Left kidney (tissue), 2 donors: ENCODE data around the gene MYPOP. TPM values are rescaled to one million over a fixed set of nuclear protein-coding genes. Genes with fewer than 3 reads are reported as not detected.
"Not testable (repeated sequence)": the region's sequence is repeated elsewhere in the genome, so short reads cannot be mapped to it uniquely, and the experiment has no call there.

Experiments used
- DNase-seq: peaks from one replicate; pipeline ENCODE4 v3.0.0-alpha.2; 2013
- polyA plus RNA-seq: library from polyadenylated mRNA; unstranded; fragments of 120-200 nt; gene quantifications from one replicate; pipeline ENCODE4 v1.2.1, GENCODE V29; 2013; ENCODE audit not compliant: insufficient read length

MYPOP gene
- polyA plus RNA-seq, 1 donor = 4.0 TPM

DNA sequence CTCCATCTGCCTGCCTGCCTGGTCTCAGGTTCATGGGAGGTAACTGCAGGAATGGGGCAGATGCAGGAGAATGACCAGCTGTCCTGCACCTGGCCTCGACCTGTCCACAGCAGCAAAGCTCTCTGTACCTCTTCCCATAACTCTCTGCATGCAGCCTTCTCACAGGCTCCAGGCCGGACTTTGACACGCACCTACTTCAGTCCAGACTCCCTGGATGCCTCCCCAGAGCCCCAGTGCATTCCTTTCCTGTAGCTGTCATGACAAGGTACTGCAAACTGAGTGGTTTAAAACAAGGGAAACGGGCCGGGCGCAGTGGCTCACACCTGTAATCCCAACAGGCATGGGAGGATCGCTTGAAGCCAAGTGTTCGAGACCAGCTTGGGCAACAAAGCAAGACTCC, 8.9 kb upstream of the MYPOP start:
- no peak for DNase-seq

DNA sequence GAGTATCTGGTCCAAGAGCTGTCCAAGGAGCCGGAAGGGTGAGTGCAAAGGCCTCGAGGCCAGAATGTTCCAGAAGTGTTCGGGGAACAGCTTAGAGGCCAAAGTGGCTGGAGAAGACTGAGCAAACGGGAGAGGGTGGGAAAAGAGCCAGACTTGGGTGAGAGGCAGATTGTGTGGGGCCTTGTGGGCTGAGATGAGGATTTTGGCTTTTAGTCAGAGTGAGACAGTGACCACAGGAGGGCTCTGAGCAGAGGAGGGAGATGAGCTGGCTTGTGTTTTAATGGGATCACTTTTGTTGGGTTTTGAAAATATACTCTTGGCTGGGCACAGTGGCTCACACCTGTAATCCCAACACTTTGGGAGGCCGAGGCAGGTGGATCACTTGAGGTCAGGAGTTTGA, 6.5 kb upstream of the MYPOP start:
- DNase-seq = no peak

GRCh38 chr19:45906221-45906620, 3.8 kb upstream of the MYPOP start:
- DNase-seq = no peak

GRCh38 chr19:45905011-45905410, 2.6 kb upstream of the MYPOP start:
- no peak for DNase-seq

- peak; percentile 96 for DNase-seq
Observed at GRCh38 chr19:45902651-45903625, 525 bp upstream of the MYPOP start.

DNA sequence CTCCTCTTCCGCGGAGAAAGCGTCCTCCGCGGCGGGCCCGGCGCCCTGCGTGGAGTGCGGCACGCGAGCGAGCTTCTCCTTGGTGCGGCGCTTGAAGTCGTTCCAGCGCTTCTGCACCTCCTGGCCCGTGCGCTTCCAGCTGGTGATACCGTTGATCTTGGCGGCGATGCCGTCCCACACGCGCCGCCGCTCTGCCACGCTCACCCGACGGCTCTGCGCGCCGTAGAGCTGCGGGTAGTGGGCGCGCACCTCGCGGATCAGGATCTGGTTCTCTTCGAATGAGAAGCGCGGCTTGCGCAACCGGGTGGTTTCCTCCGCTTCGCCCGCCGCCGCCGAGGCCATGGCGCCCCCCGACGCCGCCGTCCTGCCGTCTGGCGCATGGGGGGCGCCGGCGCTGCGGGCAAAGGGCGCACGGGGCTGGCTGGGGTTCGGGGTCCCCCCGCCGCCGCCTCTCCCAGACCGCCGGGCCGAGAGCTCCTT, 941 bp downstream of the MYPOP start:
- no peak for DNase-seq

GRCh38 chr19:45900738-45901431, 1.5 kb downstream of the MYPOP start:
- DNase-seq = no peak

DNA sequence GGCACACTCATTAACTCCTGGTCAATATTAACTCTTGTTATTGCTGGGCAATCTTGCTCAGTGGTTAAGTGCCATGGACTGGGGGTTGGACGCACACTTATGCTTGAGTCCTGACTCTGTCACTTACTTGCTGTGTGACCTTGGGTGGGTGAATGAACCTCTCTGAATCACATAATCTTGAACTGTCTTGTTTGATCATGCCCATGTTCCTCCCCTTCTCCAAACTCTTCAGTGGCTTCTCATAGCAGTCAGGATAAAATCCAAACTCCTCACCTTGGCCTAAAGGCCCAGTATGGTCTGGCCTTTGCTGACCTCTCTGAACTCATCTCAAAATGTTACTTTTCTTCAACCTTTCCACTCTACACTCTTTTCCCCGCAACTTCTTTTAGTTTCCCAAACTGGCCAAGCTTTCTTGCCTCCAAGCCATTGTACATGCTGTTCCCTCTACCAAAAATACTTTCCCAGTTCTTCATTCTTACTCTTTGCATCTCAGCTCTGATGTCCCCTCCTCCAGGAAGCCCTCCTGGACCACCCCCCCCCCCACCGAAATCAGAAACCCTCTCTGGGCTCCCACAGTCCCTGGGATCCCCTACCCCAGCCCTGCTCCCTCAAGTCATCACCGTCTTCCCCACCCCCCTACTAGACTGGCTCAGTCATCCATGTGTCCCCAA, 2.4 kb downstream of the MYPOP start:
- no peak for DNase-seq

- no peak for DNase-seq
Observed at GRCh38 chr19:45899253-45899652, 3.2 kb downstream of the MYPOP start.

DNA sequence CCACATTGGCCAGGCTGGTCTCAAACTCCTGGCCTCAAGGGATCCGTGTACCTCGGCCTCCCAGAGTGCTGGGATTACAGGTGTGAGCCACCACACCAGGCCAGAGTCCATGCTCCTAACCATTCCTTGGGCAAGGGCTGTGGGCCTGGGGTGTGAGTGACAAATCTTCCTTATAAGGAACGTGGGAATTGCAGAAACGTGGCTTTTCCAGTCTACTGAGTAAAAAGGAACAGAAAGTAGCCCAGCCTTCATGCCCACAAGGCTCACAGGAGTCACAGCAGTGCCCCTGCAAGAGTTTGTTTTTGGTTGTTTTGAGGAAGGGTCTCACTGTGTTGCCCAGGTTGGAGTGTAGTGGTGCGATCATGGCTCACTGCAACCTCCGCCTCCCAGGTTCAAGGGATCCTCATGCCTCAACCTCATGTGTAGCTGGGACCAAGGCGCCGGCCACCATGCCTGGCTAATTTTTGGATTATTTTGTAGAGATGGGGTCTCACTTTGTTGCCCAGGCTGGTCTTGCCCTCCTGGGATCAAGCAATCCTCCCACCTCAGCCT, 5.1 kb downstream of the MYPOP start:
- no peak for DNase-seq

DNA sequence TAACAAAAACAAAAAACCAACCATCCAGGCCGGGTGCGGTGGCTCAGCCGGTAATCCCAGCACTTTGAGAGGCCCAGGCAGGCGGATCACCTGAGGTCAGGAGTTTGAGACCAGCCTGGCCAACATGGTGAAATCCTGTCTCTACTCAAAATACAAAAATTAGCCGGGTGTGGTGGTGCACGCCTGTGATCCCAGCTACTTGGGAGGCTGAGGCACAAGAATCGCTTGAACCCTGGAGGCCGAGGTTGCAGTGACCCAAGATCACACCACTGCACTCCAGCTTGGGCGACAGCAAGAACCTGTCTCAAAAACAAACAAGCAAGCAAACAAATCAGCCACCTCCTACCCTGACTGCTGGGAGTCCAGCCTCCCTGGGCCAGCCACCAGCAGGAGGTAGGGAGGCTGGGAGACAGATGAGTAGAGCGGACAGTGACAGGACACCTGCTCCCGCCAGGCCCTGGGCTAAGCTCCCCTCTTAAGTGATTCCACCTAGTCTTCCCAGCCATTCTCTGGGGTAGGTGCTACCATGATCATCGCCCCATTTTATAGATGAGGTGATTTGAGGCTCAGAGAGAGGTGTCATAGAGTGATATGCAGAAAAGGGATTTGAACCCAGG, 6.3 kb downstream of the MYPOP start:
- DNase-seq = not testable (repeated sequence)

DNA sequence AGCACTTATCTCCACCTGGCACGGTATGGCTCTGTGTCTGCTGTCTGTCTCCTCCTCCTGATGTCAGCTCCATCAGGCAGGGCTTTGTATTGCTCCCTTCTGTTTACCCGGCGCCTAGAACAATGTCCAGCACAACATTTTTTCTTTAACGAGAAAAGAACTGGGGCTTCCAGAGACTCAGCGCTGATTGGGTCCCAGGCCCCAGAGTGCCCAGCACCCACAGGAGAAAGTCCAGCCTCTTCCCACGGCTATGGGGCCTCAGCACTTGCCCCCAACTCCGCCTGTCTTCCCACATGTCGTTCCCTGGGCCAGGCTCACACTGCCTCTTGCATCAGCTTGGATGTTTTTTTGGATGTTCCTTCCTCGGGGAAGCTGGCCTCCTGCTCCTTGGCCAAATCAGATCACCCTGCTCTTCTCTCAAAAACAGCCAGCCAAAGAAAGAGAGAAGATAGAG, 6.9 kb downstream of the MYPOP start:
- no peak for DNase-seq

DNA sequence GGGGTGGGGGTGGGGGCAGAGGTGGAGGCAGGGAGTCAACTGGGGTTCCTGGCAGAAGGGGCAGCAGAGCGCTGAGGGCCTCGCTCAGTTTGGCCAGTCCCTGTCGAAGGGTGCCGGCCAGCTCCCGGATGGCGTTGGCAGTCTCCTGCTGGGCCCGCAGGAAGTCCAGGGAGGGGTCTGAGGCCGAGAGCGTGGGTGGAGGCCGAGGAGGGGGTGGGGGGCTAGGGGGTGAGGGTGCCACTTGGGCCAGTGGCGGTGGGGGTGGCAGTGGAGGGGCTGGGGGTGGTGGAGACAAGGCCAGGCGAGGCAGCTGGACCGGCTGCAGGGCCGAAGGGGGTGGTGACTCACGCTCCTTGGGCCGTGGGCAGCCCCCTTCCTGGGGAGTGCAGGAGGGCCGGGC, 11.5 kb downstream of the MYPOP start:
- no peak for DNase-seq

- DNase-seq = no peak
Observed at GRCh38 chr19:45889210-45889885, 13.1 kb downstream of the MYPOP start.

- no peak for DNase-seq
Observed at GRCh38 chr19:45887200-45887710, 15.2 kb downstream of the MYPOP start.

DNA sequence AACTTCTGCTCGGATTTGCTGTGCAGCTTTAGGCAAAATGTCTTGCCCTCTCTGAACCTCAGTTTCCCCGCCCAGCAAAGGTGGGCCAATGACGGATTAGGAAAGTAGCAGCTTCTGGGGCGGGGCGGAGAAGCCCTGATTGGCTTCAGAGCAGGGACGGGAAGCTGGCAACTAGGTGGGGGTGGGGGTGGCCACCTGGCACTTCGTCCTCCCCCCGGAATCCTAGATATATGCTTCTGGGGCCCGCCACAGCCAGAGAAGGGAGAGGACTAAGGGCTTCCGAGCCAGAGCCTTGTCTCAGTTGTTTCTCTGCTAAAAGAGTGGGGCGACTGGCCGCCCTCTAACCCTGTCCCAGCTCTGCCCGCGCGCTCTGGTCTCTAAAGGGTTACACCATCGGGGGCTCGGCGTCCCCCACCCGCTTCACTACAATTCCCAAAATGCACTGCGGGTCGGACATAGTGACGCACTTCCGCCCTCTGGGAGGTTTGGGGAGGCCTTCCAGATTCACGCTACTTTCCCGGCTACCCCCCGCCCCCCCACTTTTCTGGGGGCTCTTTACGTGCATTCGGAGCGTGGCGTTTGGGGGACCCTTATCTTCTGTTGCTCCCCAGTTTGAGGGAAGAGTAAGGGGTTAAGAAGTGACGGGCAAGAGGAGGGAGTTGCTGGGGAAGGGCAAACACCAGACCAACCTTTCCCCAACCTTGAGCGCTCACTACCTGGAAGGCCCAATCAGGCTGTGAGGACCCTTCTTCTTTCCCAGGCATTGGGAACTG, 15.8 kb downstream of the MYPOP start:
- peak; percentile 96 for DNase-seq

- peak; percentile 94 for DNase-seq
Observed at GRCh38 chr19:45885556-45886426, 16.6 kb downstream of the MYPOP start, which contains the start of gene IRF2BP1. Gene IRF2BP1 (minus strand): TSS chr19:45886141. CDS start chr19:45885774, 367 bp downstream.

GRCh38 chr19:45884682-45885555, 17.5 kb downstream of the MYPOP start:
- no peak for DNase-seq
